ENCODE data around the gene FMO5. TPM values are rescaled to one million over a fixed set of nuclear protein-coding genes. Genes with fewer than 3 reads are reported as not detected.

The FMO5 gene
- total and polyA plus RNA-seq, 2 of the 13 experiments (the other 11 are each of a cell fraction or from before 2014, with no cell fraction given) = 48.2 to 149 TPM

DNA sequence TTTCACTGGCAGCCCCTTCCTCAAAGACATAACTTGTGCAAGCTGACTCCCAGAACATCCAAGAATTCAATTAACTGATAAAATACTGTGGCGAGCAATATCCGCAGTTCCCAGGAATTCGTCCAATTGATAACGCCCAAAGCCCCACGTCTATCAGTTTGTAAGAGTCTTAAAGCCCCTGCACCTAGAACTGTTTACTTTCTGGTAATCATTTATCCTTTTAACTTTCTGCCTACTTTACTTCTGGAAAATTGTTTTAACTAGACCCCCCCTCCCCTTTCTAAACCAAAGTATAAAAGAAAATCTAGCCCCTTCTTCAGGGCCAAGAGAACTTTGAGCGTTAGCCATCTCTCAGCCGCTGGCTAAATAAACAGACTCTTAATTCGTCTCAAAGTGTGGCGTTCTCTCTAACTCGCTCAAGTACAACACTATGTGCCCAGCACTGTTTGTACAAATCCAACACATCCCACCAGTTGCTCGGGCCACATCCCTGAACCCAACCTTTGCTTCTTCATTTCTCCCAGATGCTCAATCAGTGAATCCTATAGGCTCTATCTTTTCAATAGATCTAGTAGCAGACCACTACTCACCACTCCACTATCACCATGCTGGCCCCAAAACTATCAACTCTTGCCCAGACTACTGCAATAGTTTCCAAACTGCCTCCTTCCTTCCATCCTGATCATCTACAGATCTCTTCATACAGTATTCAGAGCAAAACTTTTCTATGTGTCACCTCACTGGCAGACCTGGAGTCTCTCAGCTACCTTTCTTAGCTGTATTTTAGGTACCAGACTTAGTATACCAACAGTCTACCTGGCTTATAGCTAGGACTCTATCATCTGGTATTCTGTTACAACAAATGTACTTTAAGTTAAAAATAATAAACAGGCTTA, 14.0 kb upstream of the FMO5 start (continued):
- TF ChIP-seq, protein P1, sequence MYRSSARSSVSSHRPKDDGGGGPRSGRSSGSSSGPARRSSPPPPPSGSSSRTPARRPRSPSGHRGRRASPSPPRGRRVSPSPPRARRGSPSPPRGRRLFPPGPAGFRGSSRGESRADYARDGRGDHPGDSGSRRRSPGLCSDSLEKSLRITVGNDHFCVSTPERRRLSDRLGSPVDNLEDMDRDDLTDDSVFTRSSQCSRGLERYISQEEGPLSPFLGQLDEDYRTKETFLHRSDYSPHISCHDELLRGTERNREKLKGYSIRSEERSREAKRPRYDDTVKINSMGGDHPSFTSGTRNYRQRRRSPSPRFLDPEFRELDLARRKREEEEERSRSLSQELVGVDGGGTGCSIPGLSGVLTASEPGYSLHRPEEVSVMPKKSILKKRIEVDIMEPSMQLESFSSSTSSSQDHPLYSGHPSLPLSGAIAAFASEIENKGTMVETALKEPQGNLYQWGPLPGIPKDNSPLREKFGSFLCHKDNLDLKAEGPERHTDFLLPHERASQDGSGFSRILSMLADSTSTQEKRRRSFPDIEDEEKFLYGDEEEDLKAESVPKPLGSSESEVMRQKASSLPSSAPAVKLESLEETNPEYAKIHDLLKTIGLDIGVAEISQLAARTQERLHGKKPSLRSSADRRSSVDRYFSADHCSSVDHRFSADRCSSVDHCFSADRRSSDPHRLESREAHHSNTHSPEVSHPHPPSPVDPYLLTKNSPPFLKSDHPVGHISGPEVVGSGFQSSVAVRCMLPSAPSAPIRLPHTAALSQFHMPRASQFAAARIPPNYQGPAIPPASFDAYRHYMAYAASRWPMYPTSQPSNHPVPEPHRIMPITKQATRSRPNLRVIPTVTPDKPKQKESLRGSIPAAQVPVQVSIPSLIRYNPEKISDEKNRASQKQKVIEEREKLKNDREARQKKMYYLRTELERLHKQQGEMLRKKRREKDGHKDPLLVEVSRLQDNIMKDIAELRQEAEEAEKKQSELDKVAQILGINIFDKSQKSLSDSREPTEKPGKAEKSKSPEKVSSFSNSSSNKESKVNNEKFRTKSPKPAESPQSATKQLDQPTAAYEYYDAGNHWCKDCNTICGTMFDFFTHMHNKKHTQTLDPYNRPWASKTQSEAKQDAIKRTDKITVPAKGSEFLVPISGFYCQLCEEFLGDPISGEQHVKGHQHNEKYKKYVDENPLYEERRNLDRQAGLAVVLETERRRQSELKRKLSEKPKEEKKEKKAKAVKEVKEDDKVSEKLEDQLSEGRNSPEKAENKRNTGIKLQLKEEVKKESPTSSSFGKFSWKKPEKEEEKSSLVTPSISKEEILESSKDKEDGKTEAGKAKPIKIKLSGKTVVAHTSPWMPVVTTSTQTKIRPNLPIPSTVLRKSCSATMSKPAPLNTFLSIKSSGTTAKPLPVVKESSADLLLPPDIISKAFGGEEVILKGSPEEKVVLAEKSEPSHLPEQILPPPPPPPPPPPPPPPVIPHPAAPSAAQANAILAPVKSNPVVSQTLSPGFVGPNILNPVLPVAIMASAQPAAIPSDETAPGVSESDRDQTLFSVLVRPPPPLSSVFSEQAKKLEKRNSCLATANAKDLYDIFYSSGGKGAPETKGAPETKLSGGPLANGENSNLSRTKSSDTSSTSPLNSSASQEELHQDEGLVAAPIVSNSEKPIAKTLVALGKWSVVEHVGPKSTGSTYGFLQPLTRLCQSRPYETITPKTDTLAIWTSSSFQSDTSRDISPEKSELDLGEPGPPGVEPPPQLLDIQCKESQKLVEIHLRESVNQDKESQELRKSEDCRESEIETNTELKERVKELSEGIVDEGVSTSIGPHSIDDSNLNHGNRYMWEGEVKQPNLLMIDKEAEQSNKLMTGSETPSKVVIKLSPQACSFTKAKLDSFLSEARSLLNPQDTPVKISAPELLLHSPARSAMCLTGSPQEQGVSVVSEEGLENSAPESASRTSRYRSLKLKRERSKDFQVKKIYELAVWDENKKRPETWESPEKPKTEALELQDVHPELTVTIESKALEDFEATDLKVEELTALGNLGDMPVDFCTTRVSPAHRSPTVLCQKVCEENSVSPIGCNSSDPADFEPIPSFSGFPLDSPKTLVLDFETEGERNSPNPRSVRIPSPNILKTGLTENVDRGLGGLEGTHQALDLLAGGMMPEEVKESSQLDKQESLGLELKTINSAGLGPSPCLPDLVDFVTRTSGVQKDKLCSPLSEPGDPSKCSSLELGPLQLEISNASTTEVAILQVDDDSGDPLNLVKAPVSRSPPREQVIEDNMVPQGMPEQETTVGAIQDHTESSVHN (CRISPR knock-in tag; IDR thresholded peaks at IDR 0.05) = no peak
- TF ChIP-seq ZFY (CRISPR knock-in tag; IDR thresholded peaks at IDR 0.05) (no peak), SNAPC2 (CRISPR knock-in tag; IDR thresholded peaks at IDR 0.05) (0 out of 2 replicates have a peak, but pooled peaks have one; percentile 38), ARNTL (CRISPR knock-in tag; IDR thresholded peaks at IDR 0.05) (peak; percentile 63; the same call in 1 of the 2 replicates), PITX1 (CRISPR knock-in tag; IDR thresholded peaks at IDR 0.05) (peak; percentile 85), TBX2 (CRISPR knock-in tag; IDR thresholded peaks at IDR 0.05; ENCODE audit: borderline replicate concordance) (peak; percentile 75), TEAD3 (CRISPR knock-in tag; optimal IDR thresholded peaks at IDR 0.05; ENCODE audit: borderline replicate concordance) (peak; percentile 76), ZNF546 (CRISPR knock-in tag; conservative IDR thresholded peaks at IDR 0.05) (no peak)
- TF ChIP-seq, protein P2, sequence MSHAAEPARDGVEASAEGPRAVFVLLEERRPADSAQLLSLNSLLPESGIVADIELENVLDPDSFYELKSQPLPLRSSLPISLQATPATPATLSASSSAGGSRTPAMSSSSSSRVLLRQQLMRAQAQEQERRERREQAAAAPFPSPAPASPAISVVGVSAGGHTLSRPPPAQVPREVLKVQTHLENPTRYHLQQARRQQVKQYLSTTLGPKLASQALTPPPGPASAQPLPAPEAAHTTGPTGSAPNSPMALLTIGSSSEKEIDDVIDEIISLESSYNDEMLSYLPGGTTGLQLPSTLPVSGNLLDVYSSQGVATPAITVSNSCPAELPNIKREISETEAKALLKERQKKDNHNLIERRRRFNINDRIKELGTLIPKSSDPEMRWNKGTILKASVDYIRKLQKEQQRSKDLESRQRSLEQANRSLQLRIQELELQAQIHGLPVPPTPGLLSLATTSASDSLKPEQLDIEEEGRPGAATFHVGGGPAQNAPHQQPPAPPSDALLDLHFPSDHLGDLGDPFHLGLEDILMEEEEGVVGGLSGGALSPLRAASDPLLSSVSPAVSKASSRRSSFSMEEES (CRISPR knock-in tag; IDR thresholded peaks at IDR 0.05) = 0 out of 2 replicates have a peak, but pooled peaks have one; percentile 37
- TF ChIP-seq, protein P3, sequence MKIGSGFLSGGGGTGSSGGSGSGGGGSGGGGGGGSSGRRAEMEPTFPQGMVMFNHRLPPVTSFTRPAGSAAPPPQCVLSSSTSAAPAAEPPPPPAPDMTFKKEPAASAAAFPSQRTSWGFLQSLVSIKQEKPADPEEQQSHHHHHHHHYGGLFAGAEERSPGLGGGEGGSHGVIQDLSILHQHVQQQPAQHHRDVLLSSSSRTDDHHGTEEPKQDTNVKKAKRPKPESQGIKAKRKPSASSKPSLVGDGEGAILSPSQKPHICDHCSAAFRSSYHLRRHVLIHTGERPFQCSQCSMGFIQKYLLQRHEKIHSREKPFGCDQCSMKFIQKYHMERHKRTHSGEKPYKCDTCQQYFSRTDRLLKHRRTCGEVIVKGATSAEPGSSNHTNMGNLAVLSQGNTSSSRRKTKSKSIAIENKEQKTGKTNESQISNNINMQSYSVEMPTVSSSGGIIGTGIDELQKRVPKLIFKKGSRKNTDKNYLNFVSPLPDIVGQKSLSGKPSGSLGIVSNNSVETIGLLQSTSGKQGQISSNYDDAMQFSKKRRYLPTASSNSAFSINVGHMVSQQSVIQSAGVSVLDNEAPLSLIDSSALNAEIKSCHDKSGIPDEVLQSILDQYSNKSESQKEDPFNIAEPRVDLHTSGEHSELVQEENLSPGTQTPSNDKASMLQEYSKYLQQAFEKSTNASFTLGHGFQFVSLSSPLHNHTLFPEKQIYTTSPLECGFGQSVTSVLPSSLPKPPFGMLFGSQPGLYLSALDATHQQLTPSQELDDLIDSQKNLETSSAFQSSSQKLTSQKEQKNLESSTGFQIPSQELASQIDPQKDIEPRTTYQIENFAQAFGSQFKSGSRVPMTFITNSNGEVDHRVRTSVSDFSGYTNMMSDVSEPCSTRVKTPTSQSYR (CRISPR knock-in tag; IDR thresholded peaks at IDR 0.05; ENCODE audit: borderline replicate concordance) = peak; percentile 31; the same call in 1 of the 2 replicates
- TF ChIP-seq, protein P4, sequence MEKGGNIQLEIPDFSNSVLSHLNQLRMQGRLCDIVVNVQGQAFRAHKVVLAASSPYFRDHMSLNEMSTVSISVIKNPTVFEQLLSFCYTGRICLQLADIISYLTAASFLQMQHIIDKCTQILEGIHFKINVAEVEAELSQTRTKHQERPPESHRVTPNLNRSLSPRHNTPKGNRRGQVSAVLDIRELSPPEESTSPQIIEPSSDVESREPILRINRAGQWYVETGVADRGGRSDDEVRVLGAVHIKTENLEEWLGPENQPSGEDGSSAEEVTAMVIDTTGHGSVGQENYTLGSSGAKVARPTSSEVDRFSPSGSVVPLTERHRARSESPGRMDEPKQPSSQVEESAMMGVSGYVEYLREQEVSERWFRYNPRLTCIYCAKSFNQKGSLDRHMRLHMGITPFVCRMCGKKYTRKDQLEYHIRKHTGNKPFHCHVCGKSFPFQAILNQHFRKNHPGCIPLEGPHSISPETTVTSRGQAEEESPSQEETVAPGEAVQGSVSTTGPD (CRISPR knock-in tag; IDR thresholded peaks at IDR 0.05) = no peak
- TF ChIP-seq, protein P5, sequence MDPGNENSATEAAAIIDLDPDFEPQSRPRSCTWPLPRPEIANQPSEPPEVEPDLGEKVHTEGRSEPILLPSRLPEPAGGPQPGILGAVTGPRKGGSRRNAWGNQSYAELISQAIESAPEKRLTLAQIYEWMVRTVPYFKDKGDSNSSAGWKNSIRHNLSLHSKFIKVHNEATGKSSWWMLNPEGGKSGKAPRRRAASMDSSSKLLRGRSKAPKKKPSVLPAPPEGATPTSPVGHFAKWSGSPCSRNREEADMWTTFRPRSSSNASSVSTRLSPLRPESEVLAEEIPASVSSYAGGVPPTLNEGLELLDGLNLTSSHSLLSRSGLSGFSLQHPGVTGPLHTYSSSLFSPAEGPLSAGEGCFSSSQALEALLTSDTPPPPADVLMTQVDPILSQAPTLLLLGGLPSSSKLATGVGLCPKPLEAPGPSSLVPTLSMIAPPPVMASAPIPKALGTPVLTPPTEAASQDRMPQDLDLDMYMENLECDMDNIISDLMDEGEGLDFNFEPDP (CRISPR knock-in tag; conservative IDR thresholded peaks at IDR 0.05) = no peak

All from HepG2 (cell line).